Suprapubic skin (tissue), 4 donors: ENCODE data around the gene PAEP. TPM values are rescaled to one million over a fixed set of nuclear protein-coding genes. Genes with fewer than 3 reads are reported as not detected.
A peak's percentile ranks its signal among the peaks of the same experiment; 100 is the strongest.

Experiments used
- DNase-seq, 2 donors: peaks; one replicate each; pipeline ENCODE4 v3.0.0-alpha.2; 2019; ENCODE audit warnings: low spot score in 2 of 2
- H3K27ac ChIP-seq: fragments of 200-600 bp; sonication (generic); one replicate; pipeline ENCODE4 v1.5.1; 2019
- H3K27me3 ChIP-seq: fragments of 200-600 bp; sonication (generic); one replicate; pipeline ENCODE4 v1.5.1; 2019
- H3K36me3 ChIP-seq: fragments of 200-600 bp; sonication (generic); one replicate; pipeline ENCODE4 v1.5.1; 2019
- H3K4me1 ChIP-seq: fragments of 200-600 bp; sonication (generic); one replicate; pipeline ENCODE4 v1.5.1; 2019
- H3K4me3 ChIP-seq: fragments of 200-600 bp; sonication (generic); one replicate; pipeline ENCODE4 v1.5.1; 2019; ENCODE audit warnings: mild to moderate bottlenecking
- H3K9me3 ChIP-seq: fragments of 200-600 bp; sonication (generic); one replicate; pipeline ENCODE4 v1.5.1; 2019
- EP300 ChIP-seq: sonication (generic); formaldehyde crosslinking; IDR thresholded peaks from one replicate; pipeline ENCODE4 v1.6.1; 2017; ENCODE audit warnings: antibody characterized with exemption
- POLR2A ChIP-seq, 2 donors: fragments of 450-650 bp; IDR thresholded peaks; one replicate each; pipeline ENCODE4 v1.6.1; 2017; ENCODE audit warnings: antibody characterized with exemption in 2 of 2, mild to moderate bottlenecking in 2 of 2, moderate library complexity in 2 of 2
- POLR2AphosphoS5 ChIP-seq, 3 donors: sonication (generic); formaldehyde crosslinking; IDR thresholded peaks; one replicate each; pipeline ENCODE4 v1.6.1; 2017; ENCODE audit warnings: antibody characterized with exemption in 3 of 3
- whole genome bisulfite sequencing: methylation state at CpG from one replicate; pipeline ENCODE4 v1.1.5; 2018; 5-methylcytosine and 5-hydroxymethylcytosine counted together
- total RNA-seq, 4 donors: library from RNA; depleted of rRNA; stranded (reverse); fragments of >200 nt; gene quantifications; one replicate each; pipeline ENCODE4 v1.1.0, GENCODE V29; 2016
- TF ChIP-seq, protein P1 (sequence below), 2 donors: fragments of 200-600 bp in 1 of 2; fragments of 450-650 bp in 1 of 2; sonication (generic) in 1 of 2; IDR thresholded peaks; one replicate each; pipeline ENCODE4 v1.5.1; 2016 to 2019; ENCODE audit warnings: antibody characterized with exemption in 2 of 2, mild to moderate bottlenecking in 1 of 2, moderate library complexity in 1 of 2

PAEP gene
- total RNA-seq, 4 donors from 2014 or later, result 5.6 TPM; not detected in 3

DNA sequence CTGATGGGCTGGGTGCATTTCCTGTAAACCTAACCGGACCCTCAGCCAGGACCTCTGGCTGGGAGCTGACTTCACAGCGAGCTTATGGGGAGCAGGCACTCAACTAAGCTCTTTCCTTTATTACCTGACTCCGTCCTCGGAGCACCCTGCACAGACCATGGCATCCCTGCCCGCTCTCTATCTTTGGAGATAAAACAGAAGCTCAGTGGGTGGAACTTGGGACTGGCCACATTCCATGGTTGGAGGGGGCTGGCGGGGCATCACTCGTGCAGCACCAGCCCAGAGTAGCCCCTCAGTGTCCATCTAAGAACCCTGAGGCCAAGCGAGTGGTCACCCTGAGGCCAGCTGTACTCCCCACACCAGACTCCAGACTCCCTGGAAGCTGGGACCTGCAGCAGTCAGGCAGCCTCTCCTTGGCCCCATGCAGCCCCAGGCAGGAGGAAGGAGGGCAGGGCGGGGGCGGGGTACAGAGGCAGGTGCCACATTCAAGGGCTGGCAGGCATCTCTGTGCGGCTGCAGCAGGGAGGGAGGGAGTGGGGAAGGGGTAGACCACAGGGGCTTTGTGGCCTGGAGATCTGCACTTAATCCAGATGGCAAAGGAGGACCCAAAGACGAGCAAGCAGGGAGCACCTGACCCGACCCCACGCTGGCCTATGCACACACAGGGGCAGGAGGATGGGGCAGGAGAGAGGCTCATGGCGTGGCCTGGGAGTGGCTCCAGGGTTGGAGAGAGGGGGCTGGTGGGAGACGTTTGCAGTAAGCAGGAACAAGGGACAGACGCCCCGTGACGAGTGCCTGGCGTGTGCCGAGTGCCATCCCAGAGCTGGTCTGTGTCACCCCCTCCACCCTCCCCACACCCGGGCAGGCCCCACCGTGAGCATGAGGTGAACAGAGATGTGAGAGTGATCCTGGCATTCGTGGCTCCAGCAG lies 51.7 kb downstream of the PAEP start:
- TF ChIP-seq, protein P1, sequence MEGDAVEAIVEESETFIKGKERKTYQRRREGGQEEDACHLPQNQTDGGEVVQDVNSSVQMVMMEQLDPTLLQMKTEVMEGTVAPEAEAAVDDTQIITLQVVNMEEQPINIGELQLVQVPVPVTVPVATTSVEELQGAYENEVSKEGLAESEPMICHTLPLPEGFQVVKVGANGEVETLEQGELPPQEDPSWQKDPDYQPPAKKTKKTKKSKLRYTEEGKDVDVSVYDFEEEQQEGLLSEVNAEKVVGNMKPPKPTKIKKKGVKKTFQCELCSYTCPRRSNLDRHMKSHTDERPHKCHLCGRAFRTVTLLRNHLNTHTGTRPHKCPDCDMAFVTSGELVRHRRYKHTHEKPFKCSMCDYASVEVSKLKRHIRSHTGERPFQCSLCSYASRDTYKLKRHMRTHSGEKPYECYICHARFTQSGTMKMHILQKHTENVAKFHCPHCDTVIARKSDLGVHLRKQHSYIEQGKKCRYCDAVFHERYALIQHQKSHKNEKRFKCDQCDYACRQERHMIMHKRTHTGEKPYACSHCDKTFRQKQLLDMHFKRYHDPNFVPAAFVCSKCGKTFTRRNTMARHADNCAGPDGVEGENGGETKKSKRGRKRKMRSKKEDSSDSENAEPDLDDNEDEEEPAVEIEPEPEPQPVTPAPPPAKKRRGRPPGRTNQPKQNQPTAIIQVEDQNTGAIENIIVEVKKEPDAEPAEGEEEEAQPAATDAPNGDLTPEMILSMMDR (IDR thresholded peaks at IDR 0.05), result no peak
- H3K9me3 ChIP-seq, result no peaks in the 10 kb centered on the region
- peaks cover 67% of the 10 kb centered on the region for H3K27me3 ChIP-seq
- no peaks in the 10 kb centered on the region for H3K4me1 ChIP-seq
- 60% methylated on average over 17 of the region's 24 CpGs for WGBS
- H3K36me3 ChIP-seq, result no peaks in the 10 kb centered on the region
- DNase-seq, result peak in 1 of 2 donors; percentile 59
- no peak overlapping the region for H3K27ac ChIP-seq
- no peak overlapping the region for H3K4me3 ChIP-seq

DNA sequence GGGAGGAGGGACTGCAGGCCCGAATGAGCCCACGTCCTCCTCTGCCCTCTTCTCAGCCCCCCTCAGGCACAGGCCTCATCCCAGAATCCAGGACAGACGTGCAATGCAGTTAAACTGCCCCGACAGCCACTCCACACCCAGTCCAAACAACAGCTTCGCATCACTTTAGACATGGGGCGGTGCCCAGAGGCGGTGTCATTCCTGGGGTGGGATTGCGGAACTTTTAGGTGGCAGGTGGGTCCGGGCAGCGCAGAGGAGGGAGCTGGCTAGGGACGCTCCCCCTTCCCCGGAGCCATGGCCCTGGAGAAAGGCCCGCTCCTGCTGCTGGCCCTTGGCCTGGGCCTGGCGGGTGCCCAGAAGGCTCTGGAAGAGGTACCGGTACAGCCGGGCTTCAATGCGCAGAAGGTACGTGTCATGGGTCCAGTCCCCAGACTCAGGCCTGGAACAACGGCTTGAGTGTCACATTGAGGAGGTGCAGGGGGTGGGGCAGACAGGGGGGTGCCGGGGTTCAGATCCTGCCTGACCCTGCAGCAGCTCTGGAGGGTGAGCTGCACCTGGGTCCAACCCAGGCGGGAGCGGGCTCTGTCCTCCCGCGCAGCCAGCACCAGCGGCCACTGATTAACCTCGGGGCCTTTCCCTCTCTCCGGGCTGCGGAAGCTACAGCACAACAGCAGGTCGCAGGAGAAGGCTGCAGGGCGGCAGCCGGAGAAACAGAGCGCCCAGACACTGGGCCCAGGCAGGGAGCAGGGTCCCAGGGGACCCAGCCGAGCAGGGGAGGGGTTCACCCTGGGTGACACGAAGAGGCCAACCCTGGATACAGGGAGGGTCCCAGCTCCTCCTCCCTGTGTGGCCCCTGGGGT lies 52.6 kb downstream of the PAEP start:
- Histone ChIP-seq H3K9me3 (no peaks in the 10 kb centered on the region), H3K27ac (no peak overlapping the region), H3K4me1 (no peaks in the 10 kb centered on the region), H3K27me3 (peaks cover 70% of the 10 kb centered on the region), H3K36me3 (no peaks in the 10 kb centered on the region), H3K4me3 (no peak overlapping the region)
- DNase-seq, result peak in 1 of 2 donors; percentile 49
- TF ChIP-seq POLR2A (IDR thresholded peaks at IDR 0.05), result no peak
- TF ChIP-seq EP300, result no peak
- TF ChIP-seq, protein P1 (IDR thresholded peaks at IDR 0.05), result no peak
- TF ChIP-seq POLR2AphosphoS5 (IDR thresholded peaks at IDR 0.05), result no peak
- WGBS, result 68% methylated on average over 8 of the region's 34 CpGs

DNA sequence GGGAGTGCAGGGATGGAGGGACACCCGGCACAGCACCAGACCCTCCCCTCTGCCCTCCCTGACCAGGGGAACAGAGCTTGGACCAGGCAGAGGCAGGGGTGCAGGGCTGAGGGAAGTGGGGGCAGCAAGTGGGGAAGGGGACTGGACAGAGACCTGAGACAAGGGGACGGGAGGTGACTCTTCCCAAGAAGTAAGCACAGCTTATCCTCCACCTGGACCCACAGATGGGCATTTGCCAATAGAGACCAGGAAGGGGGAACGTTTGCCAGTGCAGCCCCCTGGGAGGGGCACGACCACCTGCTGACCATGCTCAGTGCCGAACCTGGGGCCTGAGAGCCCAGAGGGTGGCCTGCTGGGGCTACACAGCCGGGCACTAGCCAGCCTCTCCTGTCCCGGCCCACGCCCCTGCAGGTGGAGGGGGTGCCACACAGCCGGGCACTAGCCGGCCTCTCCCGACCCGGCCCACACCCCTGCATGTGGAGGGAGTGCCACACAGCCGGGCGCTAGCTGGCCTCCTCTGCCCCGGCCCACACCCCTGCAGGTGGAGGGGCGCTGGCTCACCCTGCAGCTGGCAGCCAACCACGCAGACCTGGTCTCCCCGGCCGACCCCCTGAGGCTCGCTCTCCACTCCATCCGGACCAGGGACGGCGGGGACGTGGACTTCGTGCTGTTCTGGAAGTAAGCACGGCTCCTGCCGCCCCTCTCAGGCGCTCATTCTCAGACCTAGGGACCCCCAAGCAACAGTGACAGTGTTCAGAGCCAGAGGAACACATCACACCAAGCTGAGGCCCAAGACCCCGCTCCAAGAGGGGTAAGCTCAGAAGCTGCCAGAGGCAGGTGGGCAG lies 53.5 kb downstream of the PAEP start:
- Histone ChIP-seq H3K36me3 (no peaks in the 10 kb centered on the region), H3K27ac (no peak overlapping the region), H3K9me3 (no peaks in the 10 kb centered on the region), H3K27me3 (peaks cover 73% of the 10 kb centered on the region), H3K4me3 (no peak overlapping the region), H3K4me1 (no peaks in the 10 kb centered on the region)
- DNase-seq, result peak in 1 of 2 donors; percentile 57
- WGBS, result 72% methylated on average over 15 of the region's 29 CpGs
- no peak for TF ChIP-seq POLR2AphosphoS5 (IDR thresholded peaks at IDR 0.05)
- TF ChIP-seq, protein P1 (IDR thresholded peaks at IDR 0.05), result no peak
- no peak for TF ChIP-seq POLR2A (IDR thresholded peaks at IDR 0.05)
- TF ChIP-seq EP300, result no peak

DNA sequence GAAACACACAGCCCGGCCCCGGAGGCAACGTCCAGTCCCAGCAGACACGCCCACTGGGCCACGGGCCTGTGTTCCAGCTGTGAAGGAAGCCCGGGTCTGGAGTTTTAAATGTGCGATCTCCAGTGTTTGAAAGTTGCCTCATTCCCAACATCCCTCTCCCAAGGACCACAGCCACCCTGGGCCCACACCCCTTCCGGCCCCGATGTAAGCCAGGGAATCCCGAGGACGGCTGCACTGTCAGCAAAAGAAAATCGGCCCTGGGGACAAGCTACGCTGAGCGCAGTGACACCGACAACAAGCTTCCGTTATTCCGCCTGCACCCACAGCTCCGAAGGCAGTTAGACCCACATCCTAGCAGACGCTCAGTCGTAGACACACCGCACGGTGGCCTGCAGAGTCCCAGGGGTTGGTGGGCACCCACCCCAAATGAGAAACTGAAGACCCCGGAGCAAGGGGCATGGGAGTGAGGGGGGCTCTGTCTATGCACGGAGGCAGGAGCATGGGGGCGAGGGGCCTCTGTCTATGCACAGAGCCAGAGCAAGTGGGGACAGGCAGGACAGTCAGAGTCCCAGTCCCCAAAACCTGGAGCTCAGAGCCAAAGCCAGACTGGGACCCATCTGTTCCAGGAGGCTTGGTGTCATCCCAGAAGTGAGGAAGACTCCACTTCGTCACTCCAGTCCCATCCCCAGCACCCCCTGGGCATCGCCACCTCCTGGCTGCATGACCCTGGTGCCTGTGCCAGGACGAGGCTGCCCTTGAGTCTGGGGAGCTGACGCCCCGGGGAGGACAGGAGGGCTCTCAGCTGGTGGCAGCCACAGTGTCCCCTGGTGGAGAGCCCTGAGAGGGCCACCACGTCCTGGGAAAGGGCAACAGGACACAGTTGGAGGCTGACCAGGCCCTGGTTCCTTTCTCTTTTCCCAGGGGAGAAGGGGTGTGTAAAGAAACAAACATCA lies 54.4 kb downstream of the PAEP start:
- Histone ChIP-seq H3K9me3 (no peaks in the 10 kb centered on the region), H3K36me3 (no peaks in the 10 kb centered on the region), H3K27ac (no peak overlapping the region), H3K4me1 (no peaks in the 10 kb centered on the region), H3K27me3 (peaks cover 66% of the 10 kb centered on the region), H3K4me3 (no peak overlapping the region)
- peak in 1 of 2 donors; percentile 49 for DNase-seq
- TF ChIP-seq EP300, result no peak
- TF ChIP-seq, protein P1 (IDR thresholded peaks at IDR 0.05), result no peak
- WGBS, result 52% methylated on average over 24 of the region's 31 CpGs

Other genes starting within 250 kb of the PAEP start
- gene PPP1R26, start 82.0 kb upstream of the PAEP start, total RNA-seq, result 10 to 100 TPM in 2 of 4 donors, 1 to 10 TPM in 2; 6.2 to 11.0 (median 9.0) TPM
- gene MRPS2, start 61.1 kb upstream of the PAEP start, total RNA-seq, result 10 to 100 TPM; 51.5 to 61.7 (median 55.1) TPM
- not detected for gene LCN1, start 40.3 kb upstream of the PAEP start, total RNA-seq
- 1 to 10 TPM in 3 of 4 donors, not detected in 1; 1.0 to 3.9 (median 1.7) TPM for gene OBP2A, start 15.6 kb upstream of the PAEP start, total RNA-seq
- gene GLT6D1, start 77.8 kb downstream of the PAEP start, total RNA-seq, result not detected
- not detected for gene LCN9, start 101.6 kb downstream of the PAEP start, total RNA-seq
- not detected for gene SOHLH1, start 137.7 kb downstream of the PAEP start, total RNA-seq
- gene KCNT1, start 140.4 kb downstream of the PAEP start, total RNA-seq, result under 1 TPM in 2 of 4 donors, not detected in 2; 0.10 to 0.23 TPM